HepG2 (cell line): ENCODE measurements around the gene ENPP1. TPM values are rescaled to one million over a fixed set of nuclear protein-coding genes. Genes with fewer than 3 reads are reported as not detected.

Experiments
- EHMT2 ChIP-seq: fragments of 200-600 bp; sonication (generic); IDR thresholded peaks from 2 replicates; pipeline ENCODE4 v1.7.0; 2017; ENCODE audit warnings: antibody characterized with exemption, low read depth, low read length, borderline replicate concordance
- GMEB1 ChIP-seq: sonication (generic); formaldehyde crosslinking; IDR thresholded peaks from 2 replicates; pipeline ENCODE4 v1.5.1; 2020; ENCODE audit warnings: missing genetic modification reagents, mild to moderate bottlenecking, borderline replicate concordance
- JUN ChIP-seq: sonication (generic); formaldehyde crosslinking; IDR thresholded peaks from 2 replicates; pipeline ENCODE4 v1.4.0; 2020; ENCODE audit warnings: mild to moderate bottlenecking, missing genetic modification reagents
- KDM5A ChIP-seq: fragments of 200-600 bp; sonication (generic); IDR thresholded peaks from 2 replicates; pipeline ENCODE4 v1.7.0; 2018; ENCODE audit warnings: antibody characterized with exemption, mild to moderate bottlenecking, low read length, borderline replicate concordance
- PLRG1 ChIP-seq: fragments of 450-650 bp; conservative IDR thresholded peaks from 2 replicates; pipeline ENCODE4 v1.6.1; 2016
- PPARG ChIP-seq: conservative IDR thresholded peaks from 2 replicates; pipeline ENCODE4 v1.6.1; 2016; ENCODE audit warnings: missing biosample characterization, missing genetic modification reagents
- SMAD9 ChIP-seq: sonication (generic); formaldehyde crosslinking; IDR thresholded peaks from 2 replicates; pipeline ENCODE4 v1.5.1; 2020; ENCODE audit warnings: mild to moderate bottlenecking, missing genetic modification reagents
- SPEN ChIP-seq: sonication (generic); formaldehyde crosslinking; IDR thresholded peaks from 2 replicates; pipeline ENCODE4 v1.5.1; 2020; ENCODE audit warnings: low read depth, mild to moderate bottlenecking, missing genetic modification reagents
- ZNF446 ChIP-seq: sonication (generic); formaldehyde crosslinking; IDR thresholded peaks from 2 replicates; pipeline ENCODE4 v1.5.0; 2020; ENCODE audit warnings: mild to moderate bottlenecking, missing genetic modification reagents
- ZNF639 ChIP-seq: conservative IDR thresholded peaks from 2 replicates; pipeline ENCODE4 v1.6.1; 2018; ENCODE audit warnings: missing genetic modification reagents
- ZNF780A ChIP-seq: sonication (generic); formaldehyde crosslinking; IDR thresholded peaks from 2 replicates; pipeline ENCODE4 v1.8.0; 2022; ENCODE audit warnings: mild to moderate bottlenecking, missing genetic modification reagents, moderate library complexity
- polyA plus RNA-seq, 8 experiments: library from polyadenylated mRNA; depleted of rRNA in 3 of 8; stranded (reverse) in 7 of 8; unstranded in 1 of 8; fragments of >200 nt; fragmentation: Illumina TruSeq in 4 of 8; extraction: Trizol in 4 of 8; gene quantifications; 2 replicates each; pipeline versions ENCODE4 v1.2.1 to v1.2.3, GENCODE V29; 2011 to 2016; ENCODE audit warnings: low read depth in 4 of 8, missing spikeins in 1 of 8, mixed read lengths in 1 of 8; ENCODE audit not compliant: insufficient read depth in 1 of 8
- total RNA-seq, 5 experiments: library from RNA; depleted of rRNA; stranded (reverse); fragments of >200 nt; fragmentation: Illumina TruSeq; extraction: Trizol; gene quantifications; 2 replicates each; pipeline ENCODE4 v1.2.3, GENCODE V29; 2016; ENCODE audit warnings: low read depth in 1 of 5
- TF ChIP-seq, protein P1 (sequence below): sonication (generic); formaldehyde crosslinking; IDR thresholded peaks from 2 replicates; pipeline ENCODE4 v1.8.1; 2023; ENCODE audit warnings: mild to moderate bottlenecking, missing genetic modification reagents
- TF ChIP-seq, protein P2 (sequence below): sonication (generic); formaldehyde crosslinking; IDR thresholded peaks from 2 replicates; pipeline ENCODE4 v1.8.1; 2023; ENCODE audit warnings: missing genetic modification reagents, inconsistent platforms, borderline replicate concordance
- TF ChIP-seq, protein P3 (sequence below): sonication (generic); formaldehyde crosslinking; IDR thresholded peaks from 2 replicates; pipeline ENCODE4 v1.8.1; 2023; ENCODE audit warnings: mild to moderate bottlenecking, moderate library complexity, missing genetic modification reagents

The ENPP1 gene
- total and polyA plus RNA-seq, 2 of the 13 experiments (the other 11 are each of a cell fraction or from before 2014, with no cell fraction given), result 56.5 to 160 TPM

DNA sequence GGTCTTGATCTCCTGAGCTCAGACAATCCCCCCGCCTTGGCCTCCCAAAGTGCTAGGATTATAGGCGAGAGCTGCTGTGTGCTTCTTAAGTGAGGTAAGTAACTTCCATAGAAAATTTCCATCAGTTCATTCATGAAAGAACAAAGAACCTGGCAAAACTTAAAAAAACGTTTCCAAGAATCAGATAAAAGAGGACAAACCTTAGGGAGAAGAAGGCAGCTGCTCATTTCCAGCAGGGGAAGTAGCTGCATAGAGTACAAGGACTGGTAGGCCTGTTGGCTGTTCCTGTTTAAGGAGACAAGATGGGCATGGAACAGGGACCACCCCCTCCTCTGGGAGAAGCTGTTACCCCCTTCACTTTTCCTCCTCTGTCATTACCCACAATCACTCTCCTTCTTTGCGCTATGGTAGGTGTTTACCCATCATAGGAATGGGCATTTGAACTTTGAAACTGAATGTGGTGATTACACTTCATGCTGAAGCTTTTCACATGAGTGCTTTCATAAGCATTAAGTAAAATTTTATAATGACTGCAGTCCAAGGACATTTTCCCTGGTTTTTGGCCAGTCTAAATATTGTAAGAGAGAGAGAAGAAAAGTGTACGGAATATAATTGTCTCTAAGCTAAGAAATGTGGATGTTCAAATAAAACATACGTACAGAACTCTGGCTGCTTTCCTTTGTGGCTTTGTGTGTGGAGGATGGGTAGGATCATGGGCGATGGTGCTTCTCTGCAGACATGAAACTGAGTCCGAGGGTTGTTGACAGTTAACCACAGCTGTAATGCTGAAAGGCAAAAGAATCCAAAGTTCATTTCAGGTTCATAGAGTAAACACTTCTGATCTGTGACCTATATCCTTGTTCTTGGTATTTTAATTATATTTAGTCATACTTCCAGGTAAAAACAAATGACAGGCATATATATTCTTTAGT, 86.9 kb downstream of the ENPP1 start (continued):
- no peak for TF ChIP-seq SMAD9 (CRISPR knock-in tag)
- TF ChIP-seq KDM5A, result peak; percentile 53; the same call in 1 of the 2 replicates
- TF ChIP-seq, protein P1, sequence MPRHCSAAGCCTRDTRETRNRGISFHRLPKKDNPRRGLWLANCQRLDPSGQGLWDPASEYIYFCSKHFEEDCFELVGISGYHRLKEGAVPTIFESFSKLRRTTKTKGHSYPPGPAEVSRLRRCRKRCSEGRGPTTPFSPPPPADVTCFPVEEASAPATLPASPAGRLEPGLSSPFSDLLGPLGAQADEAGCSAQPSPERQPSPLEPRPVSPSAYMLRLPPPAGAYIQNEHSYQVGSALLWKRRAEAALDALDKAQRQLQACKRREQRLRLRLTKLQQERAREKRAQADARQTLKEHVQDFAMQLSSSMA (CRISPR knock-in tag), result no peak
- no peak for TF ChIP-seq GMEB1 (CRISPR knock-in tag)
- TF ChIP-seq, protein P2, sequence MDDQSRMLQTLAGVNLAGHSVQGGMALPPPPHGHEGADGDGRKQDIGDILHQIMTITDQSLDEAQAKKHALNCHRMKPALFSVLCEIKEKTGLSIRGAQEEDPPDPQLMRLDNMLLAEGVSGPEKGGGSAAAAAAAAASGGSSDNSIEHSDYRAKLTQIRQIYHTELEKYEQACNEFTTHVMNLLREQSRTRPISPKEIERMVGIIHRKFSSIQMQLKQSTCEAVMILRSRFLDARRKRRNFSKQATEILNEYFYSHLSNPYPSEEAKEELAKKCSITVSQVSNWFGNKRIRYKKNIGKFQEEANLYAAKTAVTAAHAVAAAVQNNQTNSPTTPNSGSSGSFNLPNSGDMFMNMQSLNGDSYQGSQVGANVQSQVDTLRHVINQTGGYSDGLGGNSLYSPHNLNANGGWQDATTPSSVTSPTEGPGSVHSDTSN, result no peak
- TF ChIP-seq, protein P3, sequence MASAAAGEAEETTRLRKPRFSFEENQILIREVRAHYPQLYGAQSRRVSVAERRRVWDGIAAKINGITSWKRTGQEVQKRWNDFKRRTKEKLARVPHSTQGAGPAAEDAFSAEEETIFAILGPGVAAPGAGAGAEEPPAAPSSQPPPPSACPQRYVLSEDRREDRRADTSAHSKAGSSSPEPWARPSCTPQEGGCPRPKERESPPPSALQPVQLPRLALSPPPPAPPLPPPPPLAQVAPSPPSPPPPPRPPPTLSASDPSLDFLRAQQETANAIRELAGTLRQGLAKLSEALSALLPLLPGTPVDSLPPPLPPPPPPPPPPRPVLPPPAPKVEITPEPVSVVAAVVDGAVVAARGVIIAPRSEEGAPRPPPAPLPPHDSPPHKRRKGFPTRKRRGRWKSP, result peak; percentile 81; the same call in 1 of the 2 replicates
- no peak; the same call in 1 of the 2 replicates for TF ChIP-seq EHMT2
- no peak for TF ChIP-seq SPEN
- TF ChIP-seq ZNF639 (CRISPR knock-in tag), result peak; percentile 28; the same call in 1 of the 2 replicates
- peak; percentile 100 for TF ChIP-seq PPARG (CRISPR knock-in tag)
- no peak for TF ChIP-seq ZNF780A
- TF ChIP-seq PLRG1, result no peak
- no peak for TF ChIP-seq JUN (CRISPR knock-in tag)
- no peak for TF ChIP-seq ZNF446 (CRISPR knock-in tag)
- TF ChIP-seq, all 625 proteins: peak for 261
